ENCODE results near the gene TCF4. TPM values are rescaled to one million over a fixed set of nuclear protein-coding genes. Genes with fewer than 3 reads are reported as not detected.

TCF4 gene
- total and polyA plus RNA-seq, 10 donors = 14.6 to 200 (median 153) TPM

DNA sequence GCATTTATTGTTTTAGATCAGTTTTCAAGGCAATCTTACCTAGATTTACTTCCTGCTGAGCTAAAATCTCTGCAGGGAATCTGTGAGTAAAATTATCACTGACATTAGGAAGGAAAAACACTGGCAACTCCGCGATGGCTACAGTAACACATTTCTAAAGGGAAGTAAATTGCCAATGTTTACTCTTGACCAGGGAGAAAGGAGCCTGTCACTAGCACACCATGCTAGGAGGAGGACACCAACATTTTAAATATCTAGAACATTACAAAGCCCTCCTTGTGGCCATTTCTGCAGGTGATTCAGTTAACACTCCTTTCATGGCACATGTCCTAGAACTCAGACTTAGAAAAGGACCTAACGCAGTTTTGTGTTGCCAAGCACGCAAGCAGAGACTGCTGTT is 58.4 kb downstream of the TCF4 start:
- H3K4me1 ChIP-seq = peaks cover 0 to 7% (median 0%) of the 10 kb centered on the region in 6 donors
- DNase-seq = no peak
- intact Hi-C loops (cut with DNase I; ENCODE audit: low total_unique reads) = no loop called here
- H3K36me3 ChIP-seq = no peaks in the 10 kb centered on the region
- H3K27me3 ChIP-seq (replicated peaks in 1 of 7) = no peaks in the 10 kb centered on the region
- 65 to 85% (median 71%) methylated on average over 4 of the region's 4 CpGs for WGBS, 5 donors
- TF ChIP-seq POLR2A (IDR thresholded peaks at IDR 0.05) (no peak), POLR2AphosphoS5 (IDR thresholded peaks at IDR 0.05) (no peak)
- TF ChIP-seq, protein P1, sequence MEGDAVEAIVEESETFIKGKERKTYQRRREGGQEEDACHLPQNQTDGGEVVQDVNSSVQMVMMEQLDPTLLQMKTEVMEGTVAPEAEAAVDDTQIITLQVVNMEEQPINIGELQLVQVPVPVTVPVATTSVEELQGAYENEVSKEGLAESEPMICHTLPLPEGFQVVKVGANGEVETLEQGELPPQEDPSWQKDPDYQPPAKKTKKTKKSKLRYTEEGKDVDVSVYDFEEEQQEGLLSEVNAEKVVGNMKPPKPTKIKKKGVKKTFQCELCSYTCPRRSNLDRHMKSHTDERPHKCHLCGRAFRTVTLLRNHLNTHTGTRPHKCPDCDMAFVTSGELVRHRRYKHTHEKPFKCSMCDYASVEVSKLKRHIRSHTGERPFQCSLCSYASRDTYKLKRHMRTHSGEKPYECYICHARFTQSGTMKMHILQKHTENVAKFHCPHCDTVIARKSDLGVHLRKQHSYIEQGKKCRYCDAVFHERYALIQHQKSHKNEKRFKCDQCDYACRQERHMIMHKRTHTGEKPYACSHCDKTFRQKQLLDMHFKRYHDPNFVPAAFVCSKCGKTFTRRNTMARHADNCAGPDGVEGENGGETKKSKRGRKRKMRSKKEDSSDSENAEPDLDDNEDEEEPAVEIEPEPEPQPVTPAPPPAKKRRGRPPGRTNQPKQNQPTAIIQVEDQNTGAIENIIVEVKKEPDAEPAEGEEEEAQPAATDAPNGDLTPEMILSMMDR (IDR thresholded peaks at IDR 0.05 in 8 of 11, conservative IDR thresholded peaks at IDR 0.05 in 3 of 11) = no peak
- H3K27ac ChIP-seq = no peak overlapping the region
- no peak overlapping the region for H3K4me3 ChIP-seq
- H3K9me3 ChIP-seq = no peaks in the 10 kb centered on the region

DNA sequence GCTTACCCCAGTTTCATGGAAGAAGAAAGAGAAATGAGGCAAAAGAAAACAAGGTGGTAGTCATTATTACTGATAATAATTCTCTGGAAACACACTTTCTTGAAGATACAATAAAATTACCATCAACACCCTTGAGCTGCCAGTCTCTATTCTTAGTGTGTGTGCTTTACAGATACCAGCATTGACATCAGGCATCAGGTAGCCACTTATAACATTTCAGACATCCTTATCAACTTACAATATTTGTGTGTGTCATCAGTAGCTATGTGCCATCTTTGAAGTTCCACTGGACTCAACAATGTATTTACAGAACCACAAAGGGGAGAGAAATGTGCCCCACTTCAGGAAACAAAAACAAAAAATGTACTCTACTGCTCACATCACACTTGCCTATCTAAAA is 62.1 kb downstream of the TCF4 start:
- no peak for DNase-seq
- Histone ChIP-seq H3K27me3 (replicated peaks in 1 of 7) (no peaks in the 10 kb centered on the region), H3K4me3 (no peak overlapping the region), H3K4me1 (peaks cover 0 to 3% (median 0%) of the 10 kb centered on the region in 6 donors), H3K9me3 (no peaks in the 10 kb centered on the region), H3K27ac (no peak overlapping the region), H3K36me3 (no peaks in the 10 kb centered on the region)
- TF ChIP-seq POLR2A (IDR thresholded peaks at IDR 0.05) (no peak), POLR2AphosphoS5 (IDR thresholded peaks at IDR 0.05) (no peak)
- TF ChIP-seq, protein P1 (IDR thresholded peaks at IDR 0.05 in 8 of 11, conservative IDR thresholded peaks at IDR 0.05 in 3 of 11) = no peak
- intact Hi-C loops (cut with DNase I; ENCODE audit: low total_unique reads) = no loop called here

DNA sequence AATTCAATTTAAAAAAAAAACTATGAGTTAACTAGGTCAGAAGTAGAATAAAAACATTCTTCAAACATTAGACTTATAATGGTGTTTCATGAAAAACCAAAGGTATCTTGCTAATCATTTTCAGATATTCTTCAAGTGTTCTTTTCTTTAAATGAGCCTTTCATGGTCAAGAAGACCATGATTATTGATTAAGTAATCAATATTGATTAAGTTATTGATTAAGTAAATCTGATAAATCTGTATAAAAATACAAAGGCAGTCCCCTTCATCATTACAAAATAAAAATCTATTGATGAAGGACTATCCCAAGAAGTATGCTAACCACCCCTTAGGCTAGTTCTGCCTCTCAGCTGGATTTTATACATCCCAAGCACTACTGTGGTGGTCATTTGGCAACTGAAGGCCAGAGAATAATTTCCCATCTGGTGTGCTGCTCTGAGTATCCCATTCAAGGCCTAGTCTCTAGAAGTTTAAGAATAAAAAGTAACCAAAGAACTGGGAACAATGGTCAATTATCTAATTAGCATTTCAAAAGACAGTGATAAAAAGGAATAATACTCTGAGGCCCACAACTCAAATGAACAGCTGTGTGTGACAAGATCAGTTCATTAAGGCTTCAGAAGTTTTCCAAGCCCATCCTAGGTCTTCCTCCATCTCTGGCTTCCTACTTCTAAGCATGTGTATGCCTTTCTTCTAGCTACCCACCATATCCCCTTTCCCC is 63.5 kb downstream of the TCF4 start:
- no peaks in the 10 kb centered on the region for H3K9me3 ChIP-seq
- TF ChIP-seq, protein P1 (IDR thresholded peaks at IDR 0.05 in 8 of 11, conservative IDR thresholded peaks at IDR 0.05 in 3 of 11) = no peak
- TF ChIP-seq POLR2AphosphoS5 (IDR thresholded peaks at IDR 0.05) = no peak
- no peak for TF ChIP-seq POLR2A (IDR thresholded peaks at IDR 0.05)
- no peak overlapping the region for H3K27ac ChIP-seq
- H3K4me3 ChIP-seq = no peak overlapping the region
- no peaks in the 10 kb centered on the region for H3K27me3 ChIP-seq (replicated peaks in 1 of 7)
- no peak for DNase-seq
- no peaks in the 10 kb centered on the region for H3K36me3 ChIP-seq
- peaks cover 0 to 3% (median 0%) of the 10 kb centered on the region in 6 donors for H3K4me1 ChIP-seq
- intact Hi-C loops (cut with DNase I; ENCODE audit: low total_unique reads) = no loop called here

DNA sequence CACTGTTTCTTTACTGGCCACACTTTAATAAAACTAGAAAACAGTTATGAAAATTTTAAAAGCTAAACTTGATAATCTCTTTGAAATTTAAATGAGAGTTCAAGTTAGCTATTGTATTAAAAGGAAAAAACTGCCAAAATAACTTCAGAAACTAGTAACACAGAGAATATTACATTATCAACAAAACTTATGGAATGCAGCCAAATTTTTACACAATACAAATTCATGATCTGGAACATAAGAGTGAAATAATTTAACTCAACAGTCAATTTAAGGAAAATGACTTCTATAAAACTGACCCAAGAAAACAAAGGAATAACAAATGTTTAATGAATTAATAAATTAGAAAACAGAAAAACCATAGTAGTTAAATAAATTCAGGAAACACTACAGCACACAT is 65.0 kb downstream of the TCF4 start:
- intact Hi-C loops (cut with DNase I; ENCODE audit: low total_unique reads) = no loop called here
- Histone ChIP-seq H3K36me3 (no peaks in the 10 kb centered on the region), H3K9me3 (no peaks in the 10 kb centered on the region), H3K4me3 (no peak overlapping the region), H3K4me1 (no peaks in the 10 kb centered on the region), H3K27me3 (replicated peaks in 1 of 7) (no peaks in the 10 kb centered on the region), H3K27ac (no peak overlapping the region)
- TF ChIP-seq, protein P1 (IDR thresholded peaks at IDR 0.05 in 8 of 11, conservative IDR thresholded peaks at IDR 0.05 in 3 of 11) = no peak
- TF ChIP-seq POLR2AphosphoS5 (IDR thresholded peaks at IDR 0.05) (no peak), POLR2A (IDR thresholded peaks at IDR 0.05) (no peak)
- no peak for DNase-seq

All from spleen (tissue), 11 donors.